ENCODE measurements around the gene SLC45A1.

The SLC45A1 gene

GRCh38 chr1:8337776-8338525 is 20.0 kb downstream of the SLC45A1 start:
- no peak overlapping the region for H3K4me3 ChIP-seq (ENCODE audit: low read depth, low read length)
- TF ChIP-seq CTCF (conservative IDR thresholded peaks at IDR 0.05; ENCODE audit: low read depth, low read length): no peak
- no peak for DNase-seq (ENCODE audit: low read depth)

- H3K4me3 ChIP-seq (ENCODE audit: low read depth, low read length): no peak overlapping the region
- DNase-seq (ENCODE audit: low read depth): no peak
- TF ChIP-seq CTCF (conservative IDR thresholded peaks at IDR 0.05; ENCODE audit: low read depth, low read length): no peak
Observed at GRCh38 chr1:8338526-8339202, 20.8 kb downstream of the SLC45A1 start.

DNA sequence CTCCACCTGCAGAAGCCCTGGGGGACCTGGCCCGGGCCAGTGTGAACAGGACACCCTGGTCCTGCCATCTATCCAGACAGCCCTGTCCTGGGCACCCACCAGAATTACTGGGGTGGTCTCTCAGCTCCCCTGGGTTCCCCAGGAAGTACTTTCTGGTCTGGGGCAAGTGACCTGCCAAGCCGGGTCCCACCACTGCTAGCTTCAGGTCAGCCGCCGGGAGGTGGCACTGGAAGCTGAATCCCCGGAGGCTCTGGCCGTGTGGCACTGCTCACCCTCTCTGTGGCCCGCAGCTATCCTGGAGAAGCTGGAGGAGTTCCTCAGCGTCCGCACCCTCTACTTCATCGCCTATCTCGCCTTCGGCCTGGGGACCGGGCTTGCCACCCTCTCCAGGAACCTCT is 21.3 kb downstream of the SLC45A1 start:
- no peak overlapping the region for H3K4me3 ChIP-seq (ENCODE audit: low read depth, low read length)
- TF ChIP-seq CTCF (conservative IDR thresholded peaks at IDR 0.05; ENCODE audit: low read depth, low read length): no peak
- DNase-seq (ENCODE audit: low read depth): no peak

DNA sequence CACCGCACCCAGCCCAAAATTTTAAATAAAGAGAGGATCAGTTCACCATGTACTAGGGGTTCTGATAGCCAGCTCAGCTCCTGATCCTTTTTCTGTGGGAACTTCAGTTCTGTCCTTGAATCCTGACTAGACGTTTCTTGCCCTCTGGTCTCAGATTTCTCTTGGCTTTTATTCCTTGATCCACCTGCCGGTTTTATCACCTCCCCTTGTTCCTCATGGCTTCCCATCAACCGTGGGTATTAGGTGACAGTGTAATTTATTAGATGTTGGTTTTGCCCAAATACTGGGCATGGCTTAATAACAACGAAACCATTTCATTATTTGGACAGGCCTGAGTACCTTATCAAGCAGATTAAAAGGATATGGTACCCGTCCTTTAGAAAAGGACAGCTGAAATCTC is 22.5 kb downstream of the SLC45A1 start:
- no peak overlapping the region for H3K4me3 ChIP-seq (ENCODE audit: low read depth, low read length)
- no peak for TF ChIP-seq CTCF (conservative IDR thresholded peaks at IDR 0.05; ENCODE audit: low read depth, low read length)
- no peak for DNase-seq (ENCODE audit: low read depth)

- peak; percentile 38 for TF ChIP-seq CTCF (conservative IDR thresholded peaks at IDR 0.05; ENCODE audit: low read depth, low read length)
- peak; percentile 70 for DNase-seq (ENCODE audit: low read depth)
- H3K4me3 ChIP-seq (ENCODE audit: low read depth, low read length): no peak overlapping the region
Observed at GRCh38 chr1:8342325-8342724, 24.4 kb downstream of the SLC45A1 start.

GRCh38 chr1:8343044-8343443 is 25.1 kb downstream of the SLC45A1 start:
- H3K4me3 ChIP-seq (ENCODE audit: low read depth, low read length): no peak overlapping the region
- no peak for TF ChIP-seq CTCF (conservative IDR thresholded peaks at IDR 0.05; ENCODE audit: low read depth, low read length)
- DNase-seq (ENCODE audit: low read depth): no peak
